HG03064 (cell line): ENCODE measurements around the gene CAMKMT.

ENCODE experiments used
- ATAC-seq: cut with Tn5 transposase; IDR thresholded peaks from one replicate; pipeline ENCODE4 v1.9.1; 2021; ENCODE audit warnings: low read depth; ENCODE audit not compliant: unreplicated experiment

The CAMKMT gene

DNA sequence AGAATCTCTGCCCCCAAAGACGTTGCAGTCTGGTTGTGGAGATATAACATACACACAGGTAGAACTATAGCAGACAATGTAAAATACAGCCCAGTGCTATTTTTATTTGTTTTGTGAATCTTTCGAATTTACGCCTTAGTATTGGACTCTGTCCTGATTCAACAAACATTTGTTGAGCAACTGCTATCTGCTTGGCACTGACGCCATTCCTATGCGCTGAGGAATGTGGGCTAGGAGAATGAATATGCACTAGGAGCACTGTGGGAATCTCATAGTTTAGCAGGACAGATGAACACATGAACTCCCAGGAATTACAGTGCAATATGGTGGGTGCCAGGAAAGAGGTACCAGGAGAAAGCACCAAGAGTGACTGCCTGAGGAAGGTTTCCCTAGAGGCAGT, 398.1 kb downstream of the CAMKMT start:
- no peak for ATAC-seq

DNA sequence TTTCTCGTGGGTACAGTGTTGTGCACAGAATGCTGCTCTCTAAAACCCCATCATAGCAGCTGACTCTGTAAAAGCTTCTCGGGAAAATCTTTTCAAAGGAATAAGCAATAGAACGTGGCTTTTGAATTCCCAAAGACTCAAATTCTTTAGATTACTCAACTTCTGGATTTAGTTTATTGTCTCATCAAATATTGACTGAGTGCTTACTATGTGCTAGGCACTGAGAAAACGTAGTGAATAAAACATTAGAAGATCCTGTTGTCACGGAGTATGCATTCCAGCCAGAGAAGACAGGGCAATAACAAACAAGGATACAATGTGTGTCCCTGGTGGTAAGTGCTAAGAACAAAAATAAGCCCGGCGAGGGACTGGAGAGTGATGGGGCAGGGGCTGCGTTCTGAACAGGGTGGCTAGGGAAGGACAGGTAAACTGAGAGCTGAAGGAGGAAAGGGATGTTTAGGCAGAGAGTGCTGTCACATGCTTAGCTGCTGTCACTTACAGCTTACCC, 401.6 kb downstream of the CAMKMT start:
- ATAC-seq, result no peak

DNA sequence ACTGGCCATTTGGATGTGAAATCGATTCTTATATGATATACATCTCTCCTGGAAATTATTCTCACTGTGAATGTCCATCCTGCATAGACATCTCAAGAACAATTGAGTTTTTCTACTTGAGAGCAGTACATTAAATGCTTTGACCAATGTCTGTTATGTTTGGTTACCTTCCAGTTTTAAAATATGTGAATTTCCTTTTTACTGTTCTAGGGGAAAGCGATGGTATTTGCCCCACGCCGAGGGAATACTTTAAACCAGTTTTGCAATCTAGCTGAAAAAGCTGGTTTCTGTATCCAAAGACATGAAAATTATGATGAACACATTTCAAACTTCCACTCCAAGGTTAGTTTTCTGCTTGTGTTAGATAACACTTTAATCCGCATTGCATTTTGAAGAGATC, 404.5 kb downstream of the CAMKMT start:
- no peak for ATAC-seq

DNA sequence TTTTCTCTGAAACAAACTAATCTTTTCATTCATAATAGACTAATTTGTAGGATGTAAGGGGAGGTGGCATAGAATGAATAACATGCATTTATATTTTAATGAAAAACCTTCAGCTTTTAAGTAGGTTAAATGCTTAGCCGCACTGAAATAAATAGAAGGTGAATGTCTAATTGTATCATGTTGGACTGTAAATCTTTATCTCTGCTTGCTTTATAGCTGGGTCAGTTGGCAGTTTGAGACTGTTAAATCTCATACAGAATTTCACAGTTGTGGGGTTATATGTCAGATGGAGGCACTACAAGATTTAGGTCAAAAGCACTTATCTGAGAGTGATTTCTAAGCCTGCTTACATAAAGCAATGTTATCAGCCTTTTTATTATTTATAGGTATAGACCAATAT, 405.0 kb downstream of the CAMKMT start:
- no peak for ATAC-seq

DNA sequence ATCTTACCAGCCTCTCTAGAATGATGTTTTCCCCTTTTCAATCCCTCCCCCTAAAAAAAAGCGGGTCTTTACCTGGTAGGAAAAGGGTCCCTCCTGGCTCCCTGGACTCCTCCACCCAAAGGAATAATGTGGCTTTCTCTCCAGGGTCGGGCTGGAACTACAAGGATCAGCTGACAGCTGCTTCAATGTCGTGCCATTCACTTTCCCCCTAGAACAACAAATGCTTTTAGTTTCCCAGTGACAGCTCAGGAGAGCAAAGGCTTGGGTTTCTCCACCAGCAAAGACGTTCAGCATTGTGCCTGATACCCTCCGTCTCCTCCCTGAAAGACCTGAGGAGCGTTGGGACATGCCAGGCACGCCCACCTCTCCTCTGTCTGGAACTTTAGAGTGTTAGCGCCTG, 405.9 kb downstream of the CAMKMT start:
- ATAC-seq, result no peak

DNA sequence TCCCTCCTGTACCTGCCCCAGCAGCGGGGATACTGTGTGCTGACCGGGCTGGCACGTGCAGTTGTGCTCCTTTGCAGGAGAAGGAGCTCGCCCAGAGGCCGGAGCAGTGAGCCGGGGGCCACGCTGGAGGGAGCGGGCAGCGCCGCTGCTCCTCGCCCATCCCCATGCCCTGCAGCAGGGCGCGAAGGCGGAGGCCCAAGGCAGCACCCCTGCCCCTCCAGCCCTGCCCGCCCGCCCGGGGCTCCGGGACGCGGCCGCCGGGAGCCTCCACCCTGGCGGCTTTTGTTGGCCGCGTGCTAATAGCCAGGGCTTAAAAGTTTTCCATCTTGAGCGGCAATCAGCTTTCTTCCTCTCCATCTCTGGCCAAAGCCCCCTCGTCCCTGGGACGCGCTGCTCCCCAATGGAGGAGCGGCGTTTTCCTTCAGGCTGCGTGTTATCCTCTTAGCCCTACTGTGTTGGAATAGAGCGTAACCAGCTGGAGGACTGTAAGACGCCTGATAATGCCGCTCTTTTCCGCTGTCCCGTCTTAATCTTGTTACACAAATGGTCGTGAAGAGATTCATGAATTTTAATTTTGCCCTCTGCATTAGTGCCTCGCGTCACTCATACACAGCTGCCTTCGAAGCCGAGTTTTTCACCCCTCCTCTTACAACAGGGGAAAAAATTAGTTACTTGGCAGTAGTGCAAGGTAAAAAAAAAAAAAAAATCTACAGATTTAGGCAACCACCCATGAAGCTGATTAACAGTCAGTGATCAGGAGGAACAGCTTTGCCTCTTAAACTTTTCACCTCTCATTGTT, 406.9 kb downstream of the CAMKMT start:
- no peak for ATAC-seq

DNA sequence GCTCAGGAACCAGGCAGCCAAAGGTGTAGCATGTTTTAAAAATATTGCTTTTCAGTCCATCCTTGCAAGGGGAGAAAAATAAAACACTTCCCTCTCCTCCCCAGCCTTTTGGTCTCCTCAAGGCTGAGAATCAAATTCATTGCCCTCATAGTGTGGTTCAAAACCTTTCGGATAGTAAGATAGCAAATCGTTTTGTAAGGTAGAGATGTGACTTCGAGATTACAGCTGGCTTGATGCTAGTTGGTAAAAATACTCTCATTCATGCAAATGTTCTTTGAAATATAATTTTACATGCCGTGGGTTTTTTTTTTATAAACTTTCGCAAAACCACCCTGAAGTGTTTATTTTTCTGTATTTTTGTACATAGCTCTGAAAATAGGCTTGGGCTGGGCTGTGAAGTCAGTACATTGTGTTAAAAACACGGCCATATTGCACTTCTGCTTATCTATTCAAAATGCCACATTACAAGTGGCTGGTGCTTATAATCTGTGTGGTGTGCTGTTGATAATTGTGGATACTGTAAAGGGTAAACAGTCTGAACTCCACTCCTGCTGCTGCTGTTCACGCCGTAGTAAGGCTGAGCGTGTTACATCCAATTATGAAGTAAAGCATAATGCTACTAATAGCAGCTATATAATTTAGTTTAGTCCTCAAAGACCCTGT, 407.7 kb downstream of the CAMKMT start:
- no peak for ATAC-seq

DNA sequence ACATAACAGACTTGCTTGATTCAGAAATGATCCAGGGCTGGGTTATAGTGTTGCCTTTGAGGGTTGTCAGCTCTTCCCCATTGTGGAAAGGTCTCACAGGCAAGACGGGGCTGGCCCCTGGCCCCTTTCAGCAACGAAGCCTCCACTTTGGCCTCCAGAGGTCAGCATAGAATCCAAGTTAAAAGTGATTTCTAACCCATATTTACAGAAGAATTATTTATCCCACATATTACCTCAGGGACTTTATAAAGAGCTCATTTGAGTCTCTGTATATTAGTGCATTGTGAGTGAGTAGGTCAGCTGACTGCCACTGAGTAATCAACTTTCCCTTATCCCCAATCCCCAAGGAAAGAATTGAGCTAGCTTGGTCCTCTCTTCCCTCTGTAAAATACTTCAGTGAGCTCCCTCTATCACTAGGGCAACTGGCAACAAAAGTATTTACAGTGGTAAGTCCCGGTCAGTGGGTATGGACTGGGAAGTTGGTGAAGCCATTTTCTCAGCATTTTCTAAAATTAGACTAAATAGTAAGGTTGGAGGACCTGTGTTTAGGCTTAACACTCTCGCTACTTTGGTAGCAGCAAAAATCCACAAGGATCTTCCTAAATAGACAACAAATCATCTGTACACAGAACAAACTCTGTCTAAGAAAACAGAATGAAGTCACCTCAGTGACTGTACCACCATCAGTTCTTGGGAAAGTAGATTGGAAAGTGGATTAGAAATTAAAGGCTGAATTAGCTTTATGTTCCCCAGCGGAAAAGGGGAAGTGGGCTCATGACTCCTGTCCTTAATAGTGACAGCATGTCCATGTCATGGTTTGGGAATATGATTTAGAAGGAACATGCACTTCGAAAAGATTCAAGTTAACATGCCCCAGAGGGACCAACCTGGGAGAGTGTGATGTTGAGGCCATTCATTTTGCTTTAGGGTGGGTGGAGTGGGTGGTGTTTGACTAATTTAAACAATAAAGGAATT, 408.8 kb downstream of the CAMKMT start:
- ATAC-seq, result no peak

DNA sequence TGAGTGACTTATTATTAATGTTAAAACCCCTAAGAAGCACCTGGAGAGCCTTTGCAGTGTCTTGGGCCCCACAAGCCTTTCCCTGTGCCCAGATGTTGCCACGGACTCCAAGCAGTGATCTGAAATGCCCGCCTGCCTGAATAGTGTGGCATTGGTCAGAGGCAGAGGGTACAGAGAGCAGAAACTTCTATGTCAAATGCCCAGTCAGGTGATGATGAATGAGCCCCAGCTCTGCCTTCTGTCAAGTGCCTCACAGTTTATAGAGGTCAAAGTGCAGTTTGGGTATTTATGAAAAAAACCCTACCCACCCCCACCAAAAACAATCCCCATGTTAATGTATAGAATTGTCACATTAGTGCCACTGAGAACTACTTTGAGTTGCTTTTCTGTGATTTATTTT, 409.8 kb downstream of the CAMKMT start:
- no peak for ATAC-seq

DNA sequence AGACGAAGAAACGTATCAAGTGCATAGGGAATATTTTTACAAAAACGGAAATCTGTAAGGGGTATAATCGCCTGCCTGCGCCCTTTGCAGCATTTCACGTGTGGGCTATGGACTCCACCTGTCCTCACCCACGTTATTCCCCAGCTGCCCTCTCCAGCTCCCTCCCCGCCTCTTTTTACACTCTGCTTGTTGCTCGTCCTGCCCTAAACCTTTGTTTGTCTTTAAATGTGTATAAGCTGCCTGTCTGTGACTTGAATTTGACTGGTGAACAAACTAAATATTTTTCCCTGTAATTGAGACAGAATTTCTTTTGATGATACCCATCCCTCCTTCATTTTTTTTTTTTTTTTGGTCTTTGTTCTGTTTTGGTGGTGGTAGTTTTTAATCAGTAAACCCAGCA, 410.4 kb downstream of the CAMKMT start:
- no peak for ATAC-seq

DNA sequence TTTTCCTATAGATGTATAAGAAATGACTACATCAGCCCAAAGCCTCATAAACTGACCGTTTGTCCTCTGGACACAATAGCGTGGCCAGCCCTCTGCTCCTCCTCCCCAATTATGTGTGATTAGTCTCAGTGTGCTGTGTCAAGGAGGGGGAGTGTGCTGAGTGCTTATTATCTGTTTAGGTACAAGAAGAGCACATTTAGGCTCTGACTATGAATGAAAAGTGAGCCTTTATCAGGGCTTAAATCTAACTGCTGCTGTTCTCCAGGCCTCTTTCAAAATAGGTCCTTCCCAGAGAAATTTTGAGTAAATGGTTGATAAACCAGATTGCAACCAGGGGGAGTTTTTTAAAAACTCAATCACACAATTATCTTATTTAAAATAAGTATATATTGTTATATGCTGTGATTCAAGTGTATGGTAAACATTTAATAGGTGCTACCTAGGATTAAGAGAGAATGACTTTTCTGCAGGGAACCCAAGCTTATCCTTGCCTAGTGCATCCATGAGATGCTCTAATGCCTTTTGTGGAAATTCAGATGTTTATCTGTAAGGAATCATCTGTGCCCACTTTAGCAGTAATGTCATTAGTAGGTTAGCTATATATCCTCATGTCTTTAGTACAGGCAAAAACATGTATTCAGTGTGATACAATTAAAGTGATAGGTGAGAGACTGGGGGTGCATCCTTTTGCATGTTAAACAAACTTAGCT, 411.1 kb downstream of the CAMKMT start:
- no peak for ATAC-seq

DNA sequence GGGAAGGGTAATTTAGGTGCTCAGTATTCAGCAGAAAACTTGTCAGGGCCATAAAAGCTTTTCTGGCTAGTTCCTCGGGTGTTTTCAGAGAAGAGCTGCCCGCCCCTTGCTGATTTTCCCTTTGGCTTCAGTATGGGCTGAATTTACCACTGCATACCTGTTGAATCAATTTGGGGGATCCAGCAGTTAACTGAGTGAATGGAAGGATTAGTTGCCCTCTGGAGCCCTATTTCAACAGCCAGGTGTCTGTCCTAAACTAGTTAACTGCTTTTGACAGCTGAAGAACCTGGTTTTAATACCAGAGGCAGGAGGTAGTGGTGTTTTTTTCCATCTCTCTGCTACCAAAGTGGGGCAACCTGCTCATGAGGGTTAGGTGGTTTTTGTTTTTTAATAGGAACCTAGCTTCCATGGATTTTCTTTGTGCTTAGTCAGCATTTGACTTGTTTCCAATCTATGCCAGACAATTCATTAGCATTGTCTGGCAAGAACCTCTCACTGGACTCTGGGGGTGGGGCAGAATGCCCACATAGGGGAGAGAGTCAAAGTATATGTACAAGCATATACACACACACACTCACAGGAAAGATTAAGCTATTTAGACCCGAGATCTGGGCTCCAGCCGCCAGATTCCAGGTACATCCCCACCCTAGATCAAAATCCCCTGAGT, 413.2 kb downstream of the CAMKMT start:
- ATAC-seq, result no peak

DNA sequence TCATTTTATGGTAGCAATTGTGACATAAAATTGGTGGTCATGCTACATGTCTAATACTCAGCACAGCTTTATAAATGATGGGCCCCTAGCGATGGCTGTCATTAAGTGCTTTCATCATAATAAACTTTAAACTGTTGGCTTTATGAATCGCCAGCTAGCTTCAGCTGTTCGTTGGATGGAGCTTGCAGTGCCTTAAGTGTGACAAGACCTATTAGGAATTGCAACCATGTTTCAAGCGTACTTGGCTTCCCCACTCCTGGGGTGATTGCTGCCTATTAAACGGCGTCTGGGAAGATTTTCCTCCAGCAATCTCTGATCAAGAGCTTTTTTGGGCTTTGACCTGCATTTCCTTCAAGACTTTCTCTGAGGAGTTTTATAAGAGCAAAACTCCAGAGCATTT, 415.3 kb downstream of the CAMKMT start:
- no peak for ATAC-seq

DNA sequence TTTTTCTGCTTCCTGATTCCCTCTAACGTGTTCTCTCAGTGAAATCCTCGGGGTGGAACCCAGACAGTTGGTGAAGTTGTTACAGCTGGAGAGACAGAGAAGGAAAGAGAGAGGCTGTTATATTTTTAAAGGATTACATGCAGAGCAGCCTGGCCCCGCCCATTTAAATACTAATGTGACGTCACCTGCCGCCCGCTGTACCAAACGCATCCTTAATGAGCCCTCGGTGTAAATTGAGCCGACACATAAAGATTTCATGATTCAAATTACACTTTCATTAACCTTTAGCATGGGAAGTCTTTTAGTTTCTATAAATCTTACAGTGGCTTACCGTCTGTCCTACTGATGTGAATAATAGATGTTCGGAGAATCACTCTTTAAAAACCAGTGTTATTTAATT, 415.8 kb downstream of the CAMKMT start:
- ATAC-seq, result no peak

DNA sequence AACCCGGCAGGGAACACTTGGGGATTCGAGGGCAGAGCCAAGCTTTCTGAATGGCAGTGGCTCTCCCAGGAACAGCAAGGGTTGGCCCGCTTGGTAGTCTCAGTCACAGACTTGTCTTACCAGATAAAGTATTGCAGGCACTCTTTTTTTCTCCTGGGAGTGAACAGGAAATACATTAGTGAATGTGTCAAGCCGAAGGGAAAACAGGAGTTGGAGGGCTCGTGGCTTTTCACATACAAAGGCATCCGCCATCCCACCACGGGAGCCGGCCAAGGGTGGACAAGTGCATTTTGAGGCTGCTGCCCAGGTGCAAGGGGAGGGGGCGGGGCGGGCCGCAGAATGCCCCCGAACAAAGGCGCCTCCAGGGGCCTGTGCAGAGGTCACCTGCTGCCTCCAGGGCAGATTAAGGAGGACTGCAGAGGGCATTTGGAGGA, 416.5 kb downstream of the CAMKMT start:
- peak; percentile 34 for ATAC-seq

DNA sequence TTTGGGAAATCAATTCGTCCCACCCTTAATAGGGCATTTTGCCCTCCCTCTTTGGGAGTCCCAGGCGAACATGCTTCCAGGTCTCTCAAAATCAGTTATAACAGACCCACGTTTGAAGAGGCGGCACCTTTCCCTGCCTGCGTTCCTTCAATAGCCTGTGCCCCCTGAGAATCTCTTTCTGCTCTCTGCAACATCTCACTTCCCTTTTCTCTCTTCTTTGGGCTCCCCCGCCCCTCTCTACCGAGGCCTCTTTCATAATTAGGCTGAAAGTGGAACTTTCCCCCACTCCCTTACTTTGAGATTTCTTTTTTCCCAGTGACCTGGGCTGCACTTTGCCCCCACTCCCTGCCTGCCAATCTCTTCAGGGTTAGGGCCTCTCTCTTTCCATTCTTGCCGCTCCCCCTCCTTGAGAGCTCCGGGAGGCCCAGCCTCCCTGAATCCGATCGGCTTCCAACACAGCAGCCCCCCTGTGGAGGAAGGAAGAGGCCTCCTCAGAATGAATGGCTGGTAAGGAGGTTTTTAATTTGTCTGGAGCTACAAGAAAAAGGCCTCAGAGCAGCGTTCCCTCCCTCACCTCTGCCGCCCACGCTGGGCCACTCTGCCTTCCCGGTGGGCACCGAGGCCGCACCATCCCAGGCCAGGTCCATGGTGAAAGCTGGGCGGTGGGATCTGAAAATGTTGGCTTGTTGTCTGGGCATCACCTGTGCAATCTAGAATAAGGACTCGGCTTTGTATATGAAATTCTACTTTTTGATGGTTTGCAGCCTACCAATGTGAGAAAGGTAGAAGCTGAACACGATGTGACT, 417.1 kb downstream of the CAMKMT start:
- peak; percentile 91 for ATAC-seq

DNA sequence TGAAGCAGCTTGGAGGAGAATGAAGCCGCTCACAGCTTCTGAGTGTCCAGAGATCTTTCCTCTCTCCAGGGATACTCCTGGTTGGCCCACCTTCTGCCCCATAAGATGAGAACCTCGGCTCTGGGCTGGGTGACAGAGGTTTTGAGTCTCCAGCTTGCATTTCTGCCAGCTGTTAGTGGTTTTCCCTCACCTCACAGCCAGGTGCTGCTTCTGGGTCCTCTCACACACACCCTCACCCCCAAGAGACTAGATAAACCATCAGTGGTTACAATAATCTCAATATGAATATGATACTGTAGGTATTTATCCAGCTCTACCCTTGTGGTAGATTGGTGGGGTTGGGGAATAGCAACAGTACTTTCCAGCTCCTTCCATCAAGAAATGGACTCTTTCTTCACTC, 418.0 kb downstream of the CAMKMT start:
- ATAC-seq, result no peak

DNA sequence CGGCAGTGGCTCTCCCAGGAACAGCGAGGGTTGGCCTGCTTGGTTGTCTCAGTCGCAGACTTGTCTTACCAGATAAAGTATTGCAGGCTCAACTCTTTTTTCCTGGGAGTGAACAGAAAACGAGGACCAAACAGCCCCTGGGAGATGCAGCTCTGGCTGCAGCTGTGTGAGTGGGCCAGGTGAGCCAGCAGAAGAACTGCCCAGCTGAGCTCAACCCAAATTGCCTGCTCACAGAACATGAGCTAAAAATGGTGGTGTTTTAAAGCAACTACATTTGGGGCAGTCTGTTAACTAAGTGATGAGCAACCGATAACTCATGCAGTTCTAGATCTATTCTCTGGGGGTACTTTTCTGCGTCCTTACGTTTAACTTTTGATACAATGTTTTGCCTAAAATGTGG, 418.7 kb downstream of the CAMKMT start:
- no peak for ATAC-seq

DNA sequence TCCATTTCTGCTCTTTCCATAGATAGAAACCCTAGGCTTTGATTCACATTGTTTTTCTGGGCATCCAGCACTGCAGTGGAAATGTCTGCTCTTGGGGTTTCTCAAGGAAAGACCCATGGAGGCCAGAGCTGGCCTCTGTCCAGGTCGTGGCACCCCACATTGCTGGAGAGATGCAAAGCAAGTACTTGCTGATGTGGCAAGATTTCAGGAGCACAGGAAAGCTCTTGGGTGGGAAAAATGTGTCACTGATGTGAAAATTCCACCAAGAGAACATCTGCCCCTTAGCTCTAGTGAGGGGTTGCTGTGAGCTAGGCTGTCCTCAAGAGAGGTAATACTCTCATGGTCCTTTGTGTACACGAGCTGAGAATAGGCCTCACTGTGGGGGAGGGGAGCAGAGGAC, 423.7 kb downstream of the CAMKMT start:
- no peak for ATAC-seq
